A549 treated with CpdA at 1 μM for 4 hours (cell line): ENCODE data around the gene ARRB2. TPM values are rescaled to one million over a fixed set of nuclear protein-coding genes. Genes with fewer than 3 reads are reported as not detected.

Source experiments
- total RNA-seq: library from RNA; stranded (reverse); fragments of 200-300 nt; extraction: Qiagen RNA extraction; gene quantifications from 5 replicates; pipeline ENCODE4 v1.2.3, GENCODE V29; 2022; ENCODE audit warnings: low read depth

The ARRB2 gene
- 52.6 to 70.1 TPM (median 59.6 TPM) in 5 replicates for total RNA-seq

DNA sequence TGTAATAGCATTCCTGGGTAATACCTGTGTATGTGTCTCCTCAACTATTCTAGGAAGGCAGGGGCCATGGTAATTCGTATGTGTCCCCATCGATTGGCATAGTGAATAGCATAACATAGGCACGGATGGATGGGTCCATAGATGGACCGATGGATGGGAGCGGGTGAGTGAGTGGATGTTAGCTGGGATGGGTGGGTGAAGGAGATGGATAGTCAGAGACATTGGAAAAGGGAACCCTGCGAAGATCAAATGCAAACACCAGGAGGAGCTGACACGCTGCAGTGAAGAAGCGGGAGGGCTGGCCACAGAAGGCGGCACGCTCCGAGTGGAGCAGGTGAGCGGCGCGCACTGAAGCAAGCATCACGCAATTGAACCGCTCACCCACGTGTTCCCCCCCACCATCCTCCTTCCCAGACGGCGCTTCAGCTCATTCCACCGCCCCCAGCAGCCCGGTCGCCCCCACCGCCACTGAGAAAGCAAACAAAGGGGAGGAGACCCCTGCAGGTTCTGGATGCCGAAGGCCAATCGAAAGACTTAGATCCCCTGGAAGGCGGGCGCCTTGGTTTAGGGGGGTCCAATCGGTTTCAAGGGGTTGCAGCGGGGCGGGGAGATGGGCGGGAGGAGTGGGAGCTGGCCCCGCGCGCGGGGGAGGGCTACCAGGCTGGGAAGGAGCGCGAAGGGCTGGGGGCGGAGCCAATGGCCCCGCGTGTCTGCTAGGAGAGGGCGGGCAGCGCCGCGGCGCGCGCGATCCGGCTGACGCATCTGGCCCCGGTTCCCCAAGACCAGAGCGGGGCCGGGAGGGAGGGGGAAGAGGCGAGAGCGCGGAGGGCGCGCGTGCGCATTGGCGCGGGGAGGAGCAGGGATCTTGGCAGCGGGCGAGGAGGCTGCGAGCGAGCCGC lies at the start of gene ARRB2:
Gene ARRB2 (plus strand): TSS at position 839 of the 899 bp plus-strand sequence. CDS start 90 bp downstream, outside the sequence.

DNA sequence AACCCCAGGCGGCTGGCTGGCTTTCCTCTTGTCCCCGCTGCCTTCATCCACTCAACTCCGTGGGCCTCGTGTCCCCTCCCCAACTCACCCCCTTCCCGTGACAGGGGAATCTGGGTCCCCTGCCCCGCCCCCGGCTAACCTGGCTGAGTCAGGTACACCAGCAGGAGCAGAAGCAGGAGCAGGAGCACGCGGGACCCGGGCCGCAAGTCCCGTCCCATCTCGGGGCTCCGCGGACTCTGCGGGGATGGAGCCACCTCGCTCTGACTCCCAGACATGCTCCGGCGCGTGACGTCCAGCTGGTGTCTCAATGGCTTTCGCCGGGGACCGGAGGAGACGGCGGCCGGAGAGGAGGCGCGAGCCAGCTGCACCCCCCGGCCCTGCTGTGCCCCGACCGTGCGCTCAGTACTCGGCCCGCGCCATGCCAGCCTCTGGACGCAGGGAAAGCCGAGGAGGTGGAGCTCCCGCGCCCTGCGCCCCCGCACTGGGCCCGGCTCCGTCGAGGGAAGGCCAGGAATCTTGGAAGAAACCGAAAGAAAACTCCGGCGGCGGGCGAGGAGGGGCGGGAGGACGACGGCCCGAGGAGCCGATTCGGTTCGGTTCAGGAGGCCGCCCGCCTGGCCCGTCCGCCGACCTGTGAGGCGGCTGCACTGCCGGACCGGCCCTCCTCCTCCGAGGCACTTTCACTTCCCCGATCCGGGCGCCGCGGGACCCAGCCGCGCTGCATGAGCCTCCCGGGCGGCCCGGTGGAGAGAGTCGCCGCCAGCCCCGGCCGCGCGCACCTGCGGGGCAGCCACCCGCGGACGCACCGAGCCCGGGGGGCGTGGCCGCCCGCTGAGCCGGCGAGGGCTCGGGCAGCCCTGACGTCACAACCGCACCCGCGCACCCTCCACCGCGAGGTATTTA lies 28.9 kb downstream of the ARRB2 start, which contains the start of the genes CXCL16 and ZMYND15:
Gene CXCL16 (minus strand): TSS at position 807 of the 903 bp plus-strand sequence. CDS start 589 bp downstream, at position 218.
Gene ZMYND15 (plus strand): TSS at position 712 of the 903 bp plus-strand sequence. CDS start 716 bp downstream, outside the sequence.

Other genes with a start within 250 kb of the ARRB2 start
- gene SPNS2, start 211.8 kb upstream of the ARRB2 start, total RNA-seq = 7.3 to 13.9 TPM (median 10.7 TPM) in 5 replicates
- 102 to 120 TPM (median 113 TPM) in 5 replicates for gene MYBBP1A, start 155.2 kb upstream of the ARRB2 start, total RNA-seq
- gene GGT6, start 150.1 kb upstream of the ARRB2 start, total RNA-seq = not detected in 5 replicates
- 0.12 to 0.99 TPM (median 0.31 TPM) in 5 replicates for gene SMTNL2, start 126.1 kb upstream of the ARRB2 start, total RNA-seq
- gene ALOX15, start 69.0 kb upstream of the ARRB2 start, total RNA-seq = 0.11 to 0.30 TPM (median 0.28 TPM) in 3 of 5 replicates, not detected in the others
- gene PELP1, start 6.5 kb upstream of the ARRB2 start, total RNA-seq = 69.8 to 79.6 TPM (median 75.3 TPM) in 5 replicates
- gene MED11, start 20.8 kb downstream of the ARRB2 start, total RNA-seq = 42.2 to 45.1 TPM (median 43.9 TPM) in 5 replicates
- 0.28 to 1.0 TPM (median 0.46 TPM) in 5 replicates for gene ZMYND15, start 29.2 kb downstream of the ARRB2 start, total RNA-seq
- 16.1 to 21.4 TPM (median 18.9 TPM) in 5 replicates for gene CXCL16, start 29.3 kb downstream of the ARRB2 start, total RNA-seq
- 0.48 to 0.91 TPM (median 0.65 TPM) in 5 replicates for gene TM4SF5, start 61.3 kb downstream of the ARRB2 start, total RNA-seq
- gene VMO1, start 75.7 kb downstream of the ARRB2 start, total RNA-seq = 0.79 to 2.0 TPM (median 1.4 TPM) in 5 replicates
- gene GLTPD2, start 78.3 kb downstream of the ARRB2 start, total RNA-seq = not detected in 5 replicates
- 459 to 524 TPM (median 508 TPM) in 5 replicates for gene PSMB6, start 85.5 kb downstream of the ARRB2 start, total RNA-seq
- 18.8 to 28.4 TPM (median 23.5 TPM) in 5 replicates for gene PLD2, start 96.5 kb downstream of the ARRB2 start, total RNA-seq
- gene MINK1, start 122.7 kb downstream of the ARRB2 start, total RNA-seq = 51.5 to 62.4 TPM (median 57.5 TPM) in 5 replicates
- gene C17orf107, start 188.9 kb downstream of the ARRB2 start, total RNA-seq = 0.22 to 0.38 TPM (median 0.31 TPM) in 5 replicates
- 0.06 to 0.17 TPM (median 0.13 TPM) in 4 of 5 replicates, not detected in the other for gene CHRNE, start 192.5 kb downstream of the ARRB2 start, total RNA-seq
- 0.03 TPM in 1 of 5 replicates, not detected in the others for gene GP1BA, start 221.6 kb downstream of the ARRB2 start, total RNA-seq
- gene SLC25A11, start 229.4 kb downstream of the ARRB2 start, total RNA-seq = 54.1 to 83.4 TPM (median 76.5 TPM) in 5 replicates
- 96.0 to 144 TPM (median 124 TPM) in 5 replicates for gene RNF167, start 229.6 kb downstream of the ARRB2 start, total RNA-seq
- 2,321 to 2,833 TPM (median 2,776 TPM) in 5 replicates for gene PFN1, start 237.9 kb downstream of the ARRB2 start, total RNA-seq
- 48.2 to 65.0 TPM (median 54.7 TPM) in 5 replicates for gene ENO3, start 240.5 kb downstream of the ARRB2 start, total RNA-seq